ENCODE data around the gene ATL3.
"Not testable (repeated sequence)": the region's sequence is repeated elsewhere in the genome, so short reads cannot be mapped to it uniquely, and the experiment has no call there.

- TF ChIP-seq, protein P1, sequence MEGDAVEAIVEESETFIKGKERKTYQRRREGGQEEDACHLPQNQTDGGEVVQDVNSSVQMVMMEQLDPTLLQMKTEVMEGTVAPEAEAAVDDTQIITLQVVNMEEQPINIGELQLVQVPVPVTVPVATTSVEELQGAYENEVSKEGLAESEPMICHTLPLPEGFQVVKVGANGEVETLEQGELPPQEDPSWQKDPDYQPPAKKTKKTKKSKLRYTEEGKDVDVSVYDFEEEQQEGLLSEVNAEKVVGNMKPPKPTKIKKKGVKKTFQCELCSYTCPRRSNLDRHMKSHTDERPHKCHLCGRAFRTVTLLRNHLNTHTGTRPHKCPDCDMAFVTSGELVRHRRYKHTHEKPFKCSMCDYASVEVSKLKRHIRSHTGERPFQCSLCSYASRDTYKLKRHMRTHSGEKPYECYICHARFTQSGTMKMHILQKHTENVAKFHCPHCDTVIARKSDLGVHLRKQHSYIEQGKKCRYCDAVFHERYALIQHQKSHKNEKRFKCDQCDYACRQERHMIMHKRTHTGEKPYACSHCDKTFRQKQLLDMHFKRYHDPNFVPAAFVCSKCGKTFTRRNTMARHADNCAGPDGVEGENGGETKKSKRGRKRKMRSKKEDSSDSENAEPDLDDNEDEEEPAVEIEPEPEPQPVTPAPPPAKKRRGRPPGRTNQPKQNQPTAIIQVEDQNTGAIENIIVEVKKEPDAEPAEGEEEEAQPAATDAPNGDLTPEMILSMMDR (IDR thresholded peaks at IDR 0.05; ENCODE audit: low read length) = not testable (repeated sequence)
- not testable (repeated sequence) for TF ChIP-seq EZH2 (optimal IDR thresholded peaks at IDR 0.05; ENCODE audit: low read depth, low read length); EZH2phosphoT487 (IDR thresholded peaks at IDR 0.05; ENCODE audit: low read length)
These were observed 92.3 kb downstream of the ATL3 start for GRCh38 chr11:63578882-63579281.
